SK-N-SH treated with all-trans-retinoic acid at 6 μM for 48 hours (cell line): Measurements from ENCODE around the gene PPP4R4.

ENCODE experiments used
- ATAC-seq: fragments of 200-7000 bp; cut with Tn5 transposase; 3 replicates; pipeline ENCODE4 v1.9.1; 2020; ENCODE audit warnings: mild to moderate bottlenecking, moderate library complexity
- ARNTL ChIP-seq: fragments of 450-650 bp; formaldehyde crosslinking; IDR thresholded peaks from 2 replicates; pipeline ENCODE4 v1.5.0; 2020; ENCODE audit warnings: low read depth, mild to moderate bottlenecking, moderate library complexity, borderline replicate concordance
- CSDC2 ChIP-seq: fragments of 250-450 bp; sonication (Bioruptor Pico); IDR thresholded peaks from 2 replicates; pipeline ENCODE4 v1.5.0; 2020; ENCODE audit warnings: mild to moderate bottlenecking, moderate library complexity
- GLIS3 ChIP-seq: fragments of 250-450 bp; sonication (Bioruptor Pico); IDR thresholded peaks from 2 replicates; pipeline ENCODE4 v1.5.0; 2020; ENCODE audit warnings: mild to moderate bottlenecking, moderate library complexity
- ISL1 ChIP-seq: fragments of 250-450 bp; sonication (Bioruptor Pico); IDR thresholded peaks from 2 replicates; pipeline ENCODE4 v2.1.2; 2022; ENCODE audit warnings: mild to moderate bottlenecking, moderate library complexity
- OSR1 ChIP-seq: fragments of 250-450 bp; sonication (Bioruptor Pico); IDR thresholded peaks from 2 replicates; pipeline ENCODE4 v1.8.0; 2022; ENCODE audit warnings: moderate library complexity, mild to moderate bottlenecking, inconsistent platforms
- POU6F1 ChIP-seq: fragments of 250-450 bp; sonication (Bioruptor Pico); IDR thresholded peaks from 2 replicates; pipeline ENCODE4 v1.8.0; 2021; ENCODE audit warnings: low read depth, mild to moderate bottlenecking, moderate library complexity, borderline replicate concordance
- PPARA ChIP-seq: fragments of 250-450 bp; sonication (Bioruptor Pico); IDR thresholded peaks from 2 replicates; pipeline ENCODE4 v1.5.0; 2020; ENCODE audit warnings: mild to moderate bottlenecking, borderline replicate concordance
- RARB ChIP-seq: fragments of 250-450 bp; sonication (Bioruptor Pico); IDR thresholded peaks from 2 replicates; pipeline ENCODE4 v1.8.0; 2021; ENCODE audit warnings: mild to moderate bottlenecking, moderate library complexity
- SNAI2 ChIP-seq: fragments of 250-450 bp; sonication (Bioruptor Pico); IDR thresholded peaks from 2 replicates; pipeline ENCODE4 v1.5.0; 2020; ENCODE audit warnings: mild to moderate bottlenecking, moderate library complexity
- TCF4 ChIP-seq: fragments of 250-450 bp; sonication (Bioruptor Pico); IDR thresholded peaks from 2 replicates; pipeline ENCODE4 v1.8.0; 2021; ENCODE audit warnings: mild to moderate bottlenecking, moderate library complexity, borderline replicate concordance
- TSHZ2 ChIP-seq: fragments of 250-450 bp; sonication (Bioruptor Pico); IDR thresholded peaks from 2 replicates; pipeline ENCODE4 v1.5.0; 2020; ENCODE audit warnings: mild to moderate bottlenecking, moderate library complexity
- ZFP3 ChIP-seq: fragments of 250-450 bp; sonication (Bioruptor Pico); IDR thresholded peaks from 2 replicates; pipeline ENCODE4 v1.5.0; 2020; ENCODE audit warnings: mild to moderate bottlenecking, moderate library complexity
- ZFP30 ChIP-seq: fragments of 450-650 bp; formaldehyde crosslinking; IDR thresholded peaks from 2 replicates; pipeline ENCODE4 v1.5.0; 2022; ENCODE audit warnings: mild to moderate bottlenecking, moderate library complexity
- ZNF565 ChIP-seq: fragments of 450-650 bp; formaldehyde crosslinking; conservative IDR thresholded peaks from 2 replicates; pipeline ENCODE4 v1.5.0; 2020; ENCODE audit warnings: low read depth, mild to moderate bottlenecking, moderate library complexity
- ZNF70 ChIP-seq: fragments of 450-650 bp; formaldehyde crosslinking; IDR thresholded peaks from 2 replicates; pipeline ENCODE4 v1.5.0; 2020; ENCODE audit warnings: mild to moderate bottlenecking, moderate library complexity
- ZNF8 ChIP-seq: fragments of 450-650 bp; formaldehyde crosslinking; IDR thresholded peaks from 2 replicates; pipeline ENCODE4 v1.5.0; 2020; ENCODE audit warnings: mild to moderate bottlenecking, moderate library complexity
- TF ChIP-seq, protein P1 (sequence below): fragments of 250-450 bp; sonication (Bioruptor Pico); IDR thresholded peaks from 2 replicates; pipeline ENCODE4 v1.5.1; 2020; ENCODE audit warnings: low read depth, mild to moderate bottlenecking, moderate library complexity
- TF ChIP-seq, protein P2 (sequence below): fragments of 250-450 bp; sonication (Bioruptor Pico); IDR thresholded peaks from 2 replicates; pipeline ENCODE4 v1.8.0; 2020; ENCODE audit warnings: mild to moderate bottlenecking, moderate library complexity, borderline replicate concordance

The PPP4R4 gene

DNA sequence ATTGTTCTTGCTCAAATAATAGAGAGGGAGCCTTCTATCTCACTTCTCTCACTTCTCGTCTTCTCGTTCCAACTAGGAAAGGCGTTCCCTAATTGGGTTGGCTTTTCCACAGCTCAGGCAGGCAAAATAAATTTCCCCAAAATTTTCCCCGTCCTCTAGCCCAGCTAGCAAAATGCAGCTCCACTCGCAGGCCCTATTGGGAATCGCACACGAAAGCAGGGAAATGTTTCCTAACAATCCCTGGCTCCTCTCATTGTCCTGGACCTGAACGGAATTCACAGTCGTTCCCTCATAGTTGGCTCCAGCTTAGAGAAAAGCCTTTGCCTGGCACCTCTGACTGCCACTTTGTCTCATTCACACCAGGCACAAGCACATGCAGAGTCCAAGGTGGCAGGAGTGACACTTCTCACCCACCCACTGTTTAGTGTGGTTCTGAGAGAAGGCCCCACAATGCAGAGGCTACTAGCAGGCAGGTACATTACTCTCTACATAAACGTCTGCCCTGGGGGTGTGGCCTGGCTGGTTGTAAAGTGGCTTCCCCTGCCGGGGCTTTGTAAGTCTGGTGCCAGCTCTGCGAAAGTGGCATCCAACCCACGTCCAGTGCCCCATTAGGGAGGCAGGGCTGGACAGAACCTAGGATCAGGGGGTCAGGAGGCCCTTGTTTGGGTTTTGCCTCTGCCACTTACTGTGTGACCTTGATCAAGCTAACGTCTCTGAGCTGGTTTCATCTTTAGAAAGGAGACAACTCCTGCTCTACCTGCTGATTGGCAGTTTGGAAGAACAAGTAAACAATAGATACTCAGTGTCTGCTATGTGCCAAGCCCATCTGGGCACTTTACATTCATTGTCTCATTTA is 114.7 kb downstream of the PPP4R4 start (continued):
- no peak for TF ChIP-seq ZNF8
- TF ChIP-seq SNAI2: no peak

- ATAC-seq: no peak
- TF ChIP-seq POU6F1 (CRISPR knock-in tag) (no peak), SNAI2 (no peak), ZFP3 (no peak), TCF4 (no peak), OSR1 (CRISPR knock-in tag) (no peak), RARB (CRISPR knock-in tag) (no peak)
- TF ChIP-seq, protein P1, sequence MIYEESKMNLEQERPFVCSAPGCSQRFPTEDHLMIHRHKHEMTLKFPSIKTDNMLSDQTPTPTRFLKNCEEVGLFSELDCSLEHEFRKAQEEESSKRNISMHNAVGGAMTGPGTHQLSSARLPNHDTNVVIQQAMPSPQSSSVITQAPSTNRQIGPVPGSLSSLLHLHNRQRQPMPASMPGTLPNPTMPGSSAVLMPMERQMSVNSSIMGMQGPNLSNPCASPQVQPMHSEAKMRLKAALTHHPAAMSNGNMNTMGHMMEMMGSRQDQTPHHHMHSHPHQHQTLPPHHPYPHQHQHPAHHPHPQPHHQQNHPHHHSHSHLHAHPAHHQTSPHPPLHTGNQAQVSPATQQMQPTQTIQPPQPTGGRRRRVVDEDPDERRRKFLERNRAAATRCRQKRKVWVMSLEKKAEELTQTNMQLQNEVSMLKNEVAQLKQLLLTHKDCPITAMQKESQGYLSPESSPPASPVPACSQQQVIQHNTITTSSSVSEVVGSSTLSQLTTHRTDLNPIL (CRISPR knock-in tag): no peak
These were observed 116.1 kb downstream of the PPP4R4 start for GRCh38 chr14:94290197-94290596.

GRCh38 chr14:94291159-94291905 is 117.2 kb downstream of the PPP4R4 start:
- no peak; the same call in 2 of the 3 replicates for ATAC-seq
- TF ChIP-seq ISL1 (CRISPR knock-in tag) (no peak), ZNF565 (CRISPR knock-in tag) (no peak), PPARA (CRISPR knock-in tag) (no peak), ZNF70 (CRISPR knock-in tag) (no peak), GLIS3 (no peak), TCF4 (no peak), ARNTL (CRISPR knock-in tag) (no peak), ZFP30 (CRISPR knock-in tag) (no peak), CSDC2 (CRISPR knock-in tag) (no peak)
- TF ChIP-seq, protein P2, sequence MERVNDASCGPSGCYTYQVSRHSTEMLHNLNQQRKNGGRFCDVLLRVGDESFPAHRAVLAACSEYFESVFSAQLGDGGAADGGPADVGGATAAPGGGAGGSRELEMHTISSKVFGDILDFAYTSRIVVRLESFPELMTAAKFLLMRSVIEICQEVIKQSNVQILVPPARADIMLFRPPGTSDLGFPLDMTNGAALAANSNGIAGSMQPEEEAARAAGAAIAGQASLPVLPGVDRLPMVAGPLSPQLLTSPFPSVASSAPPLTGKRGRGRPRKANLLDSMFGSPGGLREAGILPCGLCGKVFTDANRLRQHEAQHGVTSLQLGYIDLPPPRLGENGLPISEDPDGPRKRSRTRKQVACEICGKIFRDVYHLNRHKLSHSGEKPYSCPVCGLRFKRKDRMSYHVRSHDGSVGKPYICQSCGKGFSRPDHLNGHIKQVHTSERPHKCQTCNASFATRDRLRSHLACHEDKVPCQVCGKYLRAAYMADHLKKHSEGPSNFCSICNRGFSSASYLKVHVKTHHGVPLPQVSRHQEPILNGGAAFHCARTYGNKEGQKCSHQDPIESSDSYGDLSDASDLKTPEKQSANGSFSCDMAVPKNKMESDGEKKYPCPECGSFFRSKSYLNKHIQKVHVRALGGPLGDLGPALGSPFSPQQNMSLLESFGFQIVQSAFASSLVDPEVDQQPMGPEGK (CRISPR knock-in tag): no peak

DNA sequence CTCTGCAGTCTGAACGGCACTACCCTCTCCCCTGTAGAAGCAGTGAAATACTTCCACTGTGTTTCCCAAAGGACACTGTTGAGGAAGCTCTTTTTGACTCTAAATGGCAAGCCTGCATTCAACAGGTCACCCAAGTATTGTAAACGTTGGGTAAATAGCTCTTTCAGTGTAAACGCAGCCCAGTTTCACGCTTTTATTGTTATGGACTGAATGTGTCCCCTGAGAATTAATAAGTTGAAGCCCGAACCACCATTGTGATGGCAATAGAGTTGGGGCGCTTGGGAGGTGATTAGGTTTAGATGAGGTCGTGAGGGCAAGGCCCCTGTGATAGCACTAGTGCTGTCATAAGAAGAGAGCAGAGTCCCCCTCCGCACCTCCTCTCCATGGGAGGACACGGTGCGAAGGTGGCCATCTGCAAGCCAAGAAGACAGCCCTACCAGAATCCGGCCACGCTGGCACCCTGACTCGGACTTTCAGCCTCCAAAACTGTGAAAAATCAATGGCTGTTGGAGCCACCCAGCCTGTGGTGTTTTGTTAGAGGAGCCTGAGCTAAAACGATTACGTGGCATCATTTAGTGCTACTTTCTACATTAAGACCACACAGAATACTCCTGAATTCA is 117.9 kb downstream of the PPP4R4 start:
- no peak for ATAC-seq

More for the DNA sequence above, 117.9 kb downstream of the PPP4R4 start:
- TF ChIP-seq TSHZ2 (CRISPR knock-in tag): no peak
- TF ChIP-seq, protein P1 (CRISPR knock-in tag): no peak
